Measurements from ENCODE around the gene EIF1B.
"Not testable (repeated sequence)": the region's sequence is repeated elsewhere in the genome, so short reads cannot be mapped to it uniquely, and the experiment has no call there.

The EIF1B gene

GRCh38 chr3:40309418-40309924, at the start of gene EIF1B:
TSS of gene EIF1B (plus strand) at chr3:40309707. CDS start at chr3:40309942, 235 bp downstream.
- DNase-seq = peak; percentile 54

GRCh38 chr3:40262331-40262730, 47.2 kb upstream of the EIF1B start:
- DNase-seq = no peak

GRCh38 chr3:40264451-40264850, 45.1 kb upstream of the EIF1B start:
- no peak for DNase-seq

- DNase-seq = no peak
Observed at GRCh38 chr3:40265181-40265580, 44.3 kb upstream of the EIF1B start.

GRCh38 chr3:40267937-40268724, 41.4 kb upstream of the EIF1B start:
- DNase-seq = no peak

GRCh38 chr3:40268802-40269524, 40.5 kb upstream of the EIF1B start:
- DNase-seq = no peak

GRCh38 chr3:40278791-40279190, 30.7 kb upstream of the EIF1B start:
- no peak for DNase-seq

GRCh38 chr3:40281995-40282394, 27.5 kb upstream of the EIF1B start:
- DNase-seq = no peak

- not testable (repeated sequence) for DNase-seq
Observed at GRCh38 chr3:40283057-40283456, 26.4 kb upstream of the EIF1B start.

GRCh38 chr3:40287248-40287647, 22.3 kb upstream of the EIF1B start:
- DNase-seq = no peak

GRCh38 chr3:40290396-40290795, 19.1 kb upstream of the EIF1B start:
- DNase-seq = no peak

- no peak for DNase-seq
Observed at GRCh38 chr3:40291471-40291870, 18.0 kb upstream of the EIF1B start.

- no peak for DNase-seq
Observed at GRCh38 chr3:40292637-40293349, 16.7 kb upstream of the EIF1B start.

- no peak for DNase-seq
Observed at GRCh38 chr3:40294434-40294833, 15.1 kb upstream of the EIF1B start.

- DNase-seq = no peak
Observed at GRCh38 chr3:40298075-40298474, 11.4 kb upstream of the EIF1B start.

- DNase-seq = no peak
Observed at GRCh38 chr3:40299130-40299720, 10.3 kb upstream of the EIF1B start.

- no peak for DNase-seq
Observed at GRCh38 chr3:40299721-40300335, 9.7 kb upstream of the EIF1B start.

- no peak for DNase-seq
Observed at GRCh38 chr3:40302784-40303183, 6.7 kb upstream of the EIF1B start.

GRCh38 chr3:40304352-40304751, 5.2 kb upstream of the EIF1B start:
- no peak for DNase-seq

- DNase-seq = no peak
Observed at GRCh38 chr3:40306336-40306735, 3.2 kb upstream of the EIF1B start.

- DNase-seq = no peak
Observed at GRCh38 chr3:40307176-40307575, 2.3 kb upstream of the EIF1B start.

GRCh38 chr3:40308725-40309417, 636 bp upstream of the EIF1B start:
- DNase-seq = no peak

Data from NCI-H187 treated with DMSO at 0.1 percent for 48 hours (cell line).